ENCODE measurements around the gene KCNE5. TPM values are rescaled to one million over a fixed set of nuclear protein-coding genes. Genes with fewer than 3 reads are reported as not detected.

Gene KCNE5
- total RNA-seq, 4 donors from 2014 or later = not detected

DNA sequence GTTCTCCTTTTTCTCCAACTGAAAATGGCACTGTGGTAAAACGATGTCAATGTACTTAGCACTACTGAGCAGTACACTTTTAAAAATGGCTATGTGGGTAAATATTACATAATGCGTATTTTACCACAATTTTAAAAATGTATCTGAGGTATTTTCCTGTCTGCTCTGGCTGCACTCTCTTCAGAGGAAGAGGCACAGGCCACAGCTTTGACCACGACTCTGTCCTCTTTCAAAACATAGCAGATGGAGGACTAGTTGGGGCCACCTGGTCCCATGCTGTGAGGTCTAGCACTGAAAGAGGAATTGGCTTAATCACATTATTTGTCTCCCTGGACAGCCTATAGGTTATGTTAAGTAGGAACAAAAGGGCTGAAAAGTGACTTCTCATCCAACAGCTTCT is 5.2 kb downstream of the KCNE5 start:
- H3K4me3 ChIP-seq = no peak overlapping the region
- no peaks in the 10 kb centered on the region for H3K9me3 ChIP-seq
- no peak overlapping the region for H3K27ac ChIP-seq
- no peak for DNase-seq
- TF ChIP-seq CTCF (IDR thresholded peaks at IDR 0.05) (no peak), POLR2A (IDR thresholded peaks at IDR 0.05) (no peak)
- H3K36me3 ChIP-seq = no peaks in the 10 kb centered on the region
- H3K4me1 ChIP-seq = no peaks in the 10 kb centered on the region
- H3K27me3 ChIP-seq = no peaks in the 10 kb centered on the region

DNA sequence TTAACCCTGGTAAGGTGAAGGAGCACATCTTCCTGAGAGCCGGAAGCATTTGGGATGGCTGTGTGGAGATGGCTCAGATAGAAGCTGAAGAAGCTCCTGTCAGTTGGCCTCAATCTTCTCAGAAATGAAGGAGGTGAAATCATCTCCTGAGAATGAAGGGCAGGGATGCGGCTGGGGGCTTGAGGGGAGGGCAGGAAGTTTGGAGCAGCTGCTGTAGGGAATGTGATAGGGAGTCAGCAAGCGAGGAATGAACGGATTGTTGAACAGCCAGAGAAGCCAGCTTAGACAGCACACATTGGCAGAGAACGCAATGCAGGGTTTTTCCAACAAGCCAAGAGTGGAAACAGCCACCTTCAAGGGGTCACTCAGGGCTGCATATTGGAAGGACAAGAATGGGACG is 10.0 kb downstream of the KCNE5 start:
- TF ChIP-seq CTCF (IDR thresholded peaks at IDR 0.05) = no peak
- no peak for TF ChIP-seq POLR2A (IDR thresholded peaks at IDR 0.05)
- Histone ChIP-seq H3K27me3 (no peaks in the 10 kb centered on the region), H3K4me1 (no peaks in the 10 kb centered on the region), H3K9me3 (no peaks in the 10 kb centered on the region), H3K27ac (no peak overlapping the region), H3K4me3 (no peak overlapping the region), H3K36me3 (no peaks in the 10 kb centered on the region)
- no peak for DNase-seq

GRCh38 chrX:109601486-109601885 is 23.5 kb downstream of the KCNE5 start:
- no peak for TF ChIP-seq CTCF (IDR thresholded peaks at IDR 0.05)
- no peak for TF ChIP-seq POLR2A (IDR thresholded peaks at IDR 0.05)
- no peak overlapping the region for H3K4me3 ChIP-seq
- H3K27ac ChIP-seq = no peak overlapping the region
- H3K27me3 ChIP-seq = no peaks in the 10 kb centered on the region
- no peaks in the 10 kb centered on the region for H3K36me3 ChIP-seq
- no peaks in the 10 kb centered on the region for H3K9me3 ChIP-seq
- H3K4me1 ChIP-seq = no peaks in the 10 kb centered on the region
- no peak for DNase-seq

DNA sequence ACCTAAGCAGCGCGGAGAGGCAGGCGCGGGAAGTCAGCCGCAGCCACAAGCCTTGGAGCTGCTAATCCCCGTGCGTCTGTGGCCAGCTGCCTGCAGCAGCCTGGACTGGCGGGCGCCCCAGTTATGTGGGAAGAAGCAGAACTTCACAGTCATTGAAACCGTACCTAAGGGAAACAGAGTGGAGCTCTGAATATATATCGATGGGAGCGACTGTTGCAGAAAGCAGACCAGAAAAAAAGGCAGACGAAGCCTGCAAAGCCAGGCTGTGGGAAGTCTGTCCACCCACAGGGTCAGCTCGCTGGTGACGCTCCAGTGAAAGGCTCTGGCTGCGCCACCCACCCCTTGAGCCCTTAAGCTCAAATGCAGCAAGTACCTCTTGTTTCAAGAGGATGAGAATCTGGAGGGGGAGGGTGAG is 24.7 kb downstream of the KCNE5 start:
- H3K27ac ChIP-seq = no peak overlapping the region
- H3K4me3 ChIP-seq = no peak overlapping the region
- DNase-seq = no peak
- no peaks in the 10 kb centered on the region for H3K4me1 ChIP-seq
- H3K27me3 ChIP-seq = no peaks in the 10 kb centered on the region
- H3K36me3 ChIP-seq = no peaks in the 10 kb centered on the region
- H3K9me3 ChIP-seq = no peaks in the 10 kb centered on the region
- TF ChIP-seq CTCF (IDR thresholded peaks at IDR 0.05) = no peak
- no peak for TF ChIP-seq POLR2A (IDR thresholded peaks at IDR 0.05)

GRCh38 chrX:109596015-109596414 is 29.0 kb downstream of the KCNE5 start:
- H3K36me3 ChIP-seq = no peaks in the 10 kb centered on the region
- H3K4me1 ChIP-seq = no peaks in the 10 kb centered on the region
- no peak for TF ChIP-seq CTCF (IDR thresholded peaks at IDR 0.05)
- TF ChIP-seq POLR2A (IDR thresholded peaks at IDR 0.05) = no peak
- H3K9me3 ChIP-seq = no peaks in the 10 kb centered on the region
- no peaks in the 10 kb centered on the region for H3K27me3 ChIP-seq
- no peak overlapping the region for H3K4me3 ChIP-seq
- no peak overlapping the region for H3K27ac ChIP-seq
- no peak for DNase-seq

GRCh38 chrX:109590176-109590575 is 34.8 kb downstream of the KCNE5 start:
- TF ChIP-seq CTCF (IDR thresholded peaks at IDR 0.05) (no peak), POLR2A (IDR thresholded peaks at IDR 0.05) (no peak)
- no peak overlapping the region for H3K4me3 ChIP-seq
- no peaks in the 10 kb centered on the region for H3K4me1 ChIP-seq
- DNase-seq = no peak
- no peak overlapping the region for H3K27ac ChIP-seq
- no peaks in the 10 kb centered on the region for H3K36me3 ChIP-seq
- no peaks in the 10 kb centered on the region for H3K27me3 ChIP-seq
- H3K9me3 ChIP-seq = no peaks in the 10 kb centered on the region

Measured in Peyer's patch (tissue), 4 donors.